Sigmoid colon (tissue), 7 donors: Measurements from ENCODE around the gene USP32. TPM values are rescaled to one million over a fixed set of nuclear protein-coding genes. Genes with fewer than 3 reads are reported as not detected.

Source experiments
- DNase-seq: peaks from one replicate; pipeline ENCODE4 v3.0.0-alpha.2; 2019
- H3K27ac ChIP-seq, 4 donors: fragments of 200-600 bp; sonication (generic); one replicate each; pipeline ENCODE4 v1.5.1; 2016 to 2019; ENCODE audit warnings: mild to moderate bottlenecking in 1 of 4
- H3K27me3 ChIP-seq, 3 donors: fragments of 200-600 bp; sonication (generic); one replicate each; pipeline ENCODE4 v1.5.1; 2019; ENCODE audit warnings: mild to moderate bottlenecking in 1 of 3
- H3K36me3 ChIP-seq, 4 donors: fragments of 200-600 bp; sonication (generic); one replicate each; pipeline ENCODE4 v1.5.1; 2016 to 2019
- H3K4me1 ChIP-seq, 4 donors: fragments of 200-600 bp; sonication (generic); one replicate each; pipeline ENCODE4 v1.5.1; 2017 to 2019
- H3K4me3 ChIP-seq, 4 donors: fragments of 200-600 bp; sonication (generic); one replicate each; pipeline ENCODE4 v1.5.1; 2017 to 2019; ENCODE audit warnings: mild to moderate bottlenecking in 2 of 4, moderate library complexity in 1 of 4
- H3K9me3 ChIP-seq, 4 donors: fragments of 200-600 bp in 3 of 4; sonication (generic) in 3 of 4; one replicate each; pipeline versions ENCODE4 v1.5.1 to v1.6.1; 2013 to 2019
- EP300 ChIP-seq, 4 donors: sonication (generic); formaldehyde crosslinking; IDR thresholded peaks; one replicate each; pipeline ENCODE4 v1.6.1; 2017; ENCODE audit warnings: antibody characterized with exemption in 4 of 4
- POLR2A ChIP-seq, 2 donors: fragments of 450-650 bp; IDR thresholded peaks; one replicate each; pipeline ENCODE4 v1.6.1; 2016; ENCODE audit warnings: antibody characterized with exemption in 2 of 2, mild to moderate bottlenecking in 2 of 2, moderate library complexity in 2 of 2
- POLR2AphosphoS5 ChIP-seq, 4 donors: sonication (generic); formaldehyde crosslinking; IDR thresholded peaks; one replicate each; pipeline ENCODE4 v1.6.1; 2017; ENCODE audit warnings: antibody characterized with exemption in 4 of 4
- WGBS, 2 donors: extraction: QIAGEN DNeasy Blood & Tissue Kit; methylation state at CpG; one replicate each; pipeline ENCODE4 v1.1.7; 2013; 5-methylcytosine and 5-hydroxymethylcytosine counted together
- intact Hi-C: fragments of 100-400 bp; cut with DNase I; formaldehyde crosslinking; loops from one replicate; pipeline ENCODE4 v1.15.1; 2023
- polyA plus RNA-seq, 3 donors: library from polyadenylated mRNA; stranded (reverse); fragments of 200-250 nt; gene quantifications; one replicate each; pipeline ENCODE4 v1.2.3, GENCODE V29; 2013
- total RNA-seq, 4 donors: library from RNA; depleted of rRNA; stranded (reverse); fragments of >200 nt; gene quantifications; one replicate each; pipeline ENCODE4 v1.1.0, GENCODE V29; 2016
- TF ChIP-seq, protein P1 (sequence below), 4 experiments: fragments of 450-650 bp in 3 of 4; fragments of 200-600 bp in 1 of 4; IDR thresholded peaks; one replicate each; pipeline ENCODE4 v1.5.1; 2016 to 2019; ENCODE audit warnings: antibody characterized with exemption in 4 of 4, mild to moderate bottlenecking in 3 of 4, moderate library complexity in 2 of 4
- donor health status: healthy with polysubstance abuse.
- donor health status: Bipolar disorder and iron deficiency.
- donor health status: healthy.

USP32 gene
- total and polyA plus RNA-seq, 7 donors, result 10.6 to 50.9 (median 39.6) TPM

DNA sequence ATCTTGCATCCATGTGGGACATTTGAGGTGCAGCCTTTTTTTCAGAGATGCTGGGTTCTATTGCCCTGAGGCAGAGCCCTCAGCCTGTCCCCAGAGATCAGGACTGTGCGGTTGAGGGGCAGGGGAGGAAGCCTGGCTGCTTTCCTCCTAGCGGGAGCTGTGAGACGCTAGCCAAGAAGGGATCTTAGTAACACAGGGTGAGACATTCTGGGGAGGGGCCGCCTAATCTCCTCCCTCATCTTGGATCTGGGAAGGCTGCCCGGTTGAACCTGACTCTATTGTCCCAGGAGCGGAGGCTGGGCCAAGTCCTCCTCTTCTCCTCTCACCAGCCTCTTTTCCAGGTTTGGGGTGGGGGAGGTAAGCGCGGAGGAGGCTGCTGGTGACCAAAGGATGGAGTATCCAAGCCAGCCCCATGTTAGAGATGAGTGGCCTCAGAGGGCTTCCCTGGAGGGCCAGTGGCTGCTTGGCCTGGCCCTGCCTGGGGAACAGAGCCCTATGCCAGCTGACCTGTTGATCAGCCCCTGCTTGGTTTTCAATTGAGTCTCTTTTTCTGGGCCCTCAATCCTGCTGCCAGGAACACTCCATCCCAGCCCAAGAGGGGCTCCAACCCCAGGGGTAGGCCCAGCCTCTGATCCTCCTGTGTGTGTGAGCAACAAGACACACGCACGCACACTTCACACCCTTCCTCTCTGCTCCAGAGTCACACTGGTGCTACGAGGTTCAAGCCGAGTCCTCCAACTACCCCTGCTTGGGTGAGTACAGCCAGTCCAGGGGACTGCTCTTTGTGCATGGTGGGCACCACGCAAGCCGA lies 237.1 kb downstream of the USP32 start:
- no peak overlapping the region for H3K27ac ChIP-seq
- WGBS, 2 donors, result 79 to 83% methylated on average over 14 of the region's 14 CpGs

DNA sequence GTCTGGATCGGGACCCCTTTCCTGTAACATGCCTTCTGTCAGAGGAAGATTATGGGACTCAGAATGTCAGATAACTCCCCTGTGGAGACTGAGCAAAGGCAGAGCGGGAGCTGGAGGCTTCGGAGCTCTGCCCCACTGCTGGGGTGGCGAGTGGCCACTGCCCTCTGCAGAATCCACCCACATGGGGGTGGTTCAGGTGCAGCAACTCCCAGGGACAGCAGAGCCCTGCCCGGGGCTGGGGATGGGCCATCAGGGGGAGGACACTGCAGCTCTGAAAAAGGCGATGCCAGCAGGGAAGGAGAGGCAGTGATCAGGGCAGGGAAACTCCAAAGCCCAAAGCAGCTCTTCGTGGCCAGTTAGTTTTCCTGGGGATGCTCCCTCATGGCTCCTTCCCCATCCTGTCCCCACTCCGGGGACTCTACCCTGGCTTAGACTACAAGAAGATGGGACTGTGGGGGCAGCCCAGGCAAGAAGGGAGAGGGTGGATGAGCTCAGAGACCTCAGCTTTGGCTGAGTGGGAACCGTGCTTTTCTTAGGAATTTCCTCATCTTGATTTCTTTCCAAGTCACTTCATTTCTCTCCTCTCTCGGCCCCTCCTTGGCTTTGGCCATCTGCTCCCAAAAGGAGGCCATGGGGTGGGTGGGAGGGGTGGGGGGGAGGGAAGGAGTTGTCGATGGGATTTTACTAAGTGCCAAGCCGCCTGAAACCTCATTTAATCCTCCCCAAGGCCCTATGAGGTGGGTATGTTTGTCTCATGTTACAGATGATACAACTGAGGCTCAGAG lies 238.1 kb downstream of the USP32 start:
- peaks cover 0 to 17% (median 14%) of the 10 kb centered on the region in 4 donors for H3K4me1 ChIP-seq
- no peak for DNase-seq
- no peaks in the 10 kb centered on the region for H3K36me3 ChIP-seq
- H3K27ac ChIP-seq, result no peak overlapping the region
- WGBS, 2 donors, result 76% methylated on average over 12 of the region's 12 CpGs
- no peaks in the 10 kb centered on the region for H3K9me3 ChIP-seq
- no peak overlapping the region for H3K4me3 ChIP-seq
- intact Hi-C loops, result no loop called here
- H3K27me3 ChIP-seq, result peaks cover 26 to 76% (median 55%) of the 10 kb centered on the region in 3 donors
- TF ChIP-seq POLR2A (IDR thresholded peaks at IDR 0.05) (no peak), POLR2AphosphoS5 (IDR thresholded peaks at IDR 0.05) (no peak), EP300 (IDR thresholded peaks at IDR 0.05) (no peak)
- TF ChIP-seq, protein P1, sequence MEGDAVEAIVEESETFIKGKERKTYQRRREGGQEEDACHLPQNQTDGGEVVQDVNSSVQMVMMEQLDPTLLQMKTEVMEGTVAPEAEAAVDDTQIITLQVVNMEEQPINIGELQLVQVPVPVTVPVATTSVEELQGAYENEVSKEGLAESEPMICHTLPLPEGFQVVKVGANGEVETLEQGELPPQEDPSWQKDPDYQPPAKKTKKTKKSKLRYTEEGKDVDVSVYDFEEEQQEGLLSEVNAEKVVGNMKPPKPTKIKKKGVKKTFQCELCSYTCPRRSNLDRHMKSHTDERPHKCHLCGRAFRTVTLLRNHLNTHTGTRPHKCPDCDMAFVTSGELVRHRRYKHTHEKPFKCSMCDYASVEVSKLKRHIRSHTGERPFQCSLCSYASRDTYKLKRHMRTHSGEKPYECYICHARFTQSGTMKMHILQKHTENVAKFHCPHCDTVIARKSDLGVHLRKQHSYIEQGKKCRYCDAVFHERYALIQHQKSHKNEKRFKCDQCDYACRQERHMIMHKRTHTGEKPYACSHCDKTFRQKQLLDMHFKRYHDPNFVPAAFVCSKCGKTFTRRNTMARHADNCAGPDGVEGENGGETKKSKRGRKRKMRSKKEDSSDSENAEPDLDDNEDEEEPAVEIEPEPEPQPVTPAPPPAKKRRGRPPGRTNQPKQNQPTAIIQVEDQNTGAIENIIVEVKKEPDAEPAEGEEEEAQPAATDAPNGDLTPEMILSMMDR (IDR thresholded peaks at IDR 0.05), result no peak

More for the DNA sequence above, 237.1 kb downstream of the USP32 start:
- no peak overlapping the region for H3K4me3 ChIP-seq
- H3K4me1 ChIP-seq, result peaks cover 0 to 13% (median 10%) of the 10 kb centered on the region in 4 donors
- H3K27me3 ChIP-seq, result peaks cover 15 to 76% (median 55%) of the 10 kb centered on the region in 3 donors
- no peaks in the 10 kb centered on the region for H3K9me3 ChIP-seq
- TF ChIP-seq, protein P1 (IDR thresholded peaks at IDR 0.05), result no peak
- TF ChIP-seq POLR2AphosphoS5 (IDR thresholded peaks at IDR 0.05) (no peak), POLR2A (IDR thresholded peaks at IDR 0.05) (no peak), EP300 (IDR thresholded peaks at IDR 0.05) (no peak)
- no peak for DNase-seq
- intact Hi-C loops, result no loop called here
- no peaks in the 10 kb centered on the region for H3K36me3 ChIP-seq

DNA sequence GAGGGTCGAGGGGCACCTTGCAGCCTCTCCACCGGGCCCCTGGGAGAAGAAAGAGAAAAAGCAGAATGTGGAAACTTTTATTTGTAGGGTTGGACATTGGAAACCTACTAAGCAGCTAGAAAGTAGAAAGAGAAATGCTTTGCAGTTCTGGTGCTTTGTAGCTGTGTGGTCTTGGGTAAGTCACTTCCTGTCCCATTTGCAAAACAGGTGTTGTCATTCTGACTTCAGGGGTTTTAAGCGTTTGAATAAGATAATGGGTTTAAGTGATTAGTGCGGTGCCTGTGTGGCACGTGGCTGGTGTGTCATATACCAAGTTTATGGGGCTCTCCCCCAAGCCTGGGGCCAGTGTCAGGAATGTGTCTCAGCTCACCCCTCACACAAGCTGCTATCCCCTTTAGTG lies 240.6 kb downstream of the USP32 start:
- Histone ChIP-seq H3K27me3 (peaks cover 33 to 79% (median 56%) of the 10 kb centered on the region in 3 donors), H3K27ac (no peak overlapping the region), H3K9me3 (no peaks in the 10 kb centered on the region), H3K4me3 (no peak overlapping the region), H3K36me3 (no peaks in the 10 kb centered on the region), H3K4me1 (peaks cover 0 to 17% (median 14%) of the 10 kb centered on the region in 4 donors)
- intact Hi-C loops, result no loop called here
- no peak for DNase-seq
- TF ChIP-seq EP300 (IDR thresholded peaks at IDR 0.05), result no peak
- TF ChIP-seq, protein P1 (IDR thresholded peaks at IDR 0.05), result no peak
- no peak for TF ChIP-seq POLR2A (IDR thresholded peaks at IDR 0.05)
- no peak for TF ChIP-seq POLR2AphosphoS5 (IDR thresholded peaks at IDR 0.05)
- WGBS, 2 donors, result 25 to 30% methylated on average over 5 of the region's 5 CpGs

DNA sequence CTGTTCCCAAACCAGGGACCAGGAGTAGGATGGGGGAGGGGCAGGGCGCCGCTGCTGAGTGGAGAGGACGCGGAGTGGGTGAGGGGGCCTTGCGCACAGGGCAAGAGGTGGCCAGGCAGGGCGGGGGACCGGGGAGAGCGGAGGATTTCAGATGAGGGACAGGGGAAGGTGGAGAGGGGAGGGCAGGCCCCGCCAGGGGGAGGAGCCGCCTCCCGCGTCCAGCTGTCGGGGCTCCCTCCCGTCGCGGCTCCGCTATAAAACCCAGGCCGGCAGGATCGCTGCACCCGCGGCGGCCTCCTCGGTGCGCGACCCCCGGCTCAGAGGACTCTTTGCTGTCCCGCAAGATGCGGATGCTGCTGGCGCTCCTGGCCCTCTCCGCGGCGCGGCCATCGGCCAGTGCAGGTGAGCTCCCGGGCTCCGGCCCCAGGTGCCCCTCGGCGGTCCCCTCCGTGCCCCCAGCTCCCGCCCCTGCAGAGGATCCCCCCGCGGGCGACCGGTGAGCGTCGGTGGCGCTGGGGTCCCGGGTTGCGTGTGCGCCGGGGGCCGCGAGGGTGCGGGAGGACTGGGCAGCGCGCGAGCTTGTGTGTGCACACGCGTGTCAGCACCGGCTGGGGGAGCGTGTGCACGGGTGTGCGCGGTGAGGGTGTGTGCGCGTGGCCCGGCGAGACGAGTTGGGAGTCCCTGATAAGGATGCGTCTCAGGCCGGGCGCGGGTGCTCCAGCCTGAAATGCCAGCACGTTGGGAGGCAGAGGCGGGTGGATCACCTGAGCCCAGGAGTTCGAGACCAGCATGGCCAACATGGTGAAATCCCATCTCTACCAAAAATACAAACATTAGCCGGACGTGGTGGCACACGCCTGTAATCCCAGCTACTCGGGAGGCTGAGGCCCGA lies 242.0 kb downstream of the USP32 start, which contains the start of gene CA4:
Gene CA4, plus strand, starts transcription at position 283 of the 892 bp plus-strand sequence. Its CDS starts 62 bp downstream, at position 345.
- Histone ChIP-seq H3K4me1 (peaks cover 0 to 17% (median 14%) of the 10 kb centered on the region in 4 donors), H3K27me3 (peaks cover 33 to 85% (median 54%) of the 10 kb centered on the region in 3 donors), H3K4me3 (peak within 1 kb of the TSS in 3 of 4 donors; percentile 21 to 32 (median 25)), H3K27ac (no peak within 1 kb of the TSS), H3K36me3 (no peaks in the 10 kb centered on the region), H3K9me3 (no peaks in the 10 kb centered on the region)
- intact Hi-C loops, result no loop called here
- no peak for DNase-seq
- WGBS, 2 donors, result 3 to 4% methylated on average over 81 of the region's 81 CpGs
- TF ChIP-seq POLR2AphosphoS5 (IDR thresholded peaks at IDR 0.05), result no peak
